Activated CD8-positive, alpha-beta memory T cell treated with anti-CD3 and anti-CD28 coated beads, Interleukin-2, amount 50 U/mL, for 1 hour (primary cell): ENCODE data around the gene FAP.

Source experiments
- DNase-seq: peaks from one replicate; pipeline ENCODE4 v3.0.0-alpha.2; 2020; ENCODE audit errors: extremely low read depth

Gene FAP

DNA sequence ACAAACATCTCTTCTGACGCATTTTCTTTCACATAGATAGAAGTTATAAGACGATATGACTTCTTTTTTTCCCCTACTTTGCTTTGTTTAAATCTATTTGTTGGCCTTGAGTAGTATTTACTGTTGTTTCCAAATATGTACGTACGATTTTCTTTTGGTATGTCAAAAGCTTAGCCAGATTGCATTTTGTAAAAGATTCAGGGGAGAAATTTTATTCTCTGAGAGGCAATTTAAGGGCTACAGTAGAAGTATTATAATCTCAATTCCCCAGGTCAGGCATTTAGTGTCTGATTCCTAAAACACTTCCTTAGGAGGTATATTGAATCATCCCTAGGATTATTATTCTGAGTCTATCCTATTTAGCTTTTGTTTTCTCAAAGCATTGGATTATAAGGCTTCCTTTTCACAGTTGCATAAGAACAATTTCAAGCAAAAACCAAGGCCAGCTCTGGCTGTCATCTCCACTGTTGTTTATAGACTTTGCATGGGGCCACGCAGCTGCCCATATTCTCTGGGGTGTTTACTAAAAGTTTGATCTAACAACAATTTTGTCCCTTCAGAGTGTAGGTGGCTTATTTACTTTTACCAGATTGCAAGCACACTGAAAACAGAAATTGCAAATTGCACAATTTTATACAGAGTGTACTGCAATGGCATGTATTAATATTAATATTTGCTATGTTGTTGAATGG, 57.6 kb downstream of the FAP start:
- DNase-seq, result no peak

DNA sequence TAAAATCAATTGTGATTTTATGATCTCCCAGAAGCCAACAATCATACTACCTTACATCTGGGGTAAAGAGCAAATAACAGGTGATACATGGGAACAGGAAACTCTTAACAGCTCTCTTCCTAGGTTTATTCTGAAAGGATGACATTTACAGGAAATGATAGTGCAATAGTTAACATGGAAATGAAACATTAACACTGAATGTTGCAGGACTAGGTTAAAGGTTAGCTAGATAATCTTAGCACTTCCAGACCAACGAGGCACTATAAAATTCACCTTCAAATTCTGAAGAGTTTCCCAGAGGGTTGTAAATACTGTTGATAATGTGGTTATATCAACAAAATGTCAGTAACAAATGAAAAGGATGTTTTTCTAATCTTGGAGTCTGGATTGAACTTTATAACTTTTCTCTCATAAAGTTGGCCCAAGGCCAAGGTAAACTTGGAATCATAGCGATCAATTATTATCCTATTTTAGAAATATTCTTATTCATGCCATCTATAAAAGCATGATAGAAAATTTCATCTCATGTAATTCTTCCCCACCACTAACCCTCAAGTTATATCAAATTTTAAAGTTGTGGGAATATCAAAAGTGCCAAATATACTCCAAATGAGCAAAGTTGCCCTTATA, 58.3 kb downstream of the FAP start:
- DNase-seq, result no peak

DNA sequence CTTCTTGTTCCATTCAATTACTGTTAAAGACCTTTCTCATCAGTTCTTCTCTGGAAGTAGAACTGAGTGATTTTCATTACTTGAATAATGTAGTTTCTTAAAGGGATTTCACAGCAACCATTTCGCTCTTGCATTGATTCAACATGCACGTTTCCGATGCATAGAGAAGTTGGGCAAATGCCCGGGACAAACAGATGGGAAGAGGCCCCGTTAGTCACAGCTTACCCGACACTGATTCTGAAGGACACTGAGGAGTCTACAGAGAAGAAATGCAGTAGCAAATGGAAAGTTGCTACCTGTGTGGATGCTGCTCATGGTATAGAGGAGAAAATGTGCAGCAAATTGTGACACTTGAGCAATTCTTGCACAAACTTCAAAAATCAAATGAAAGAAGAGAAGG, 58.9 kb downstream of the FAP start:
- no peak for DNase-seq

DNA sequence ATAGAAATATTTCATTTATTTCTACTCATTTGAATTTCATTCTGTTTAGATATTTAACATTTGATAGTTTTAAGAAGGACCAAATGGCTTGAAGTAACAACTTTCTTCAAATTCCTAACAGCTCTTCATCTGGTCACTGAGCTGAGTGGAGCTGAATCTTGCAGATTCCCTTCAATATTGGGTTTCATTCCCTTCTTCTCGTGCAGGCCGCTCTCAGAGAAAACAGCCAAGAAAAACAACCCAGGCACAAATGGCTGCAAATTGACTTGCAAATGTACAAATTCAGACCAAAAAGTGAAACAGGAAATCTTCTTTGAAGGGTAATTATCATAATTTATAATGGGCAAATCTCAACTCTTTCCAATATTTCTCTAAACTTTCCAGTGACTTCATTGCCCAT, 60.9 kb downstream of the FAP start:
- no peak for DNase-seq

DNA sequence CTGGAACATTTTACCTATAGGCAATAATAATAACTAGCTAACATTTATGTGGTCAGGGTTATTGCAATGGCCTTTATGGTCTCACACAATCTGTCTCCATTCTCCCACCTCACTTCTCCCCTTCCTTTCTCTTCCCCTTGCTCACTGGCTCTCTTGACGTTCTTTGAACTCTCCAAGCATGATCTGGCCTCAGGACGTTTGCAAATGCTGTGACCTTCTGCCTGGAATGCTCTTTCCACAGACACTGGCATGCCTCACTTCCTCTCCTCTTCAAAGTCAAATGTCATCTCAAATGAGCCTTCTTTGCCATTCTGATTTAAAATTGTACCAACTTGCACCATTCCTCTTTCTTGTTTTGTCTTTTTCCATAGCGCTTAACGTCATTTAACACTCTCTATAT, 65.9 kb downstream of the FAP start:
- no peak for DNase-seq

DNA sequence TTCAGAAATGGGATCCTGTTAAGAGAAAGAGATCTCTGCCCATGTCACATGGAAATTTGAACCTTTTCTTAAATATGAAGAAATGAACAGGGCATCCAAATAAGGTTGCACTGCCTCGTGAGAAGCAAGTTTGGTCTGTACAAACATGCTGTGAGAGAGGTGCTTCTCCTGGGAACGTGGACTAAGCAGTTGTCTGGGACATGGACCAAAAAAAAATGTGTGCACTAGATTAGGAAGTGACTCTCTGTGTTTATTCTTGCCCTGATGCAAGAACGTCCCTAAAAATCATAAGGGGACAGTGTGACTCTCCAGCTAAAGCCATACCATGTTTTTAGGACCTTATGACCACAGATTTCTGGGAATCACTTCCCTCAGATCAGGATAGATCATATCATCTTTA, 67.5 kb downstream of the FAP start:
- DNase-seq, result no peak

DNA sequence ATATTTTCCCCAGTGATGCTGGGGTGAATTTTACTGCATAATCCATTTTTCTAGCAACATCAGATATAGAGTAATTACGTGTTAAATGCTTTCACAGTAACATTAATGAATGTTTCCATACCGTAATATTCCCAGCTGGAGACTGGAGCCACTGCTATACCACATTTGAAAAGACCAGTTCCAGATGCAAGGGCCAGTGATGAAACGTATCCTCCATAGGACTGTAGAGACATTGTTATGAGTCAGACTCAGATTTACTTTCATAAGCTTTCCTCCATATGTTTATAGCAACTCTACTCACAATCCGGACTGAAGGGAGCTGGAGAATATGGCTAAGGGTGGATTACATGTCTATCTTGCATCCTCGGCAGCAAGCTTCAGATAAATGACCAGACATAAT, 68.5 kb downstream of the FAP start:
- DNase-seq, result no peak

DNA sequence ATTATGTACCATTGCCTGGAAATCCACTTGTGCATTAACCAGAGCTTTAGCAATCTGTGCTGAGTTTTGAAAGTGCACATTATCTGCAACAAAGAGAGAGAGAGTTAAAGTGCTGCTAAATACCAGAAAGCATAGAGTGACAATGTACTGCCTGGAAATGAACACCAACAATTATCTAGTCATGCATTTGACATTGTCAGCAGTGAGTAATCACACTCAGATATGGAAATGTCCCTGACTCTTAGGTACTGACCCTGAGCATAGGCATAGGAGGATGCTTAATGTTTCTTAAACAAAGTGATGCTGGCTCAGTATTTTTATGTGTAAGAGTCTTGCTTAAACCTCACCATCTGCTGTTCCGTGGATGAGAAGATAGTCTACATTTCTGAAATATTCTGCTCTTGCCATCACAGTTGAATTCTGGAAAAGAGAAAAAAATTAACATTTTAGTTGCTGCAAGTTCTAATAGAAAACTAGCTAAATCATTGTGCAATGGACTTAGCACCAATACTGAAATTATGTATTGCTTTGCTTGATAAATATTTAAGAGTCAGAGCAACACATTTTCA, 70.4 kb downstream of the FAP start:
- DNase-seq, result no peak

DNA sequence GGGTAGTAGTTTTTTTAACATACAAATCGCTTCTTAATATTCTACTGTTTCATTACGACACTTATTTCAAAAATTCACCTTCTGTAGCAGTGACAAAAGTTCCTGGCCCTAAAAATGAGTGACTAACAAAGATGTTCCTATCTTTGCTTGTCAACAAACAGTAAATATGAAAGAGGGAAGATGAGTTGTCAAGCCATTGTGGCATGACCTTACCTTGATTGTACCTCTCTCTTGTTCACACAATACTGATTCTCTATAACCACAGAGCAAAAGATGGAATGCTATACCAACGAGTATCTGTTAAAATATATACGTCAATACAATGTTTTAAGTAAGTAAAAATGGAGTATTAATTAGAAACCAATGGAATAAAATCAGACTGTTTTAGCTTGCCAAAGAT, 76.5 kb downstream of the FAP start:
- no peak for DNase-seq

DNA sequence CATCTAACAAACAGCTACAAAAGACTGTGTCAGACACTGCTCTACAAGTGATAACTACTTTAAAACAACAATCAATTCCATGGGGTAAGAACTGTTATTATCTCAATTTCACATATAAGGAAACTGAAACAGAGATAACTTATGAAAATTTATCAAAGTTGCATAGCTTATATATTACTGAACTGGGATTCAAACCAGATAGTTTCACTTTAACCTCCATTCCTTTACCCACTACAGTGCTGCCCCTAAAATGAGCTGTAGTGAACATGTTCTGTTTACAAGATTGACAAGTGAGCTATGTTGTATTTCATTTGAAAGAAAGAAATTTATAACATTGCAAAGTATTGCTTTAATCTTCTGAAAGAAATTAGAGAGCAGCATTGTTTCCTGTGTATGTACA, 77.1 kb downstream of the FAP start:
- no peak for DNase-seq

DNA sequence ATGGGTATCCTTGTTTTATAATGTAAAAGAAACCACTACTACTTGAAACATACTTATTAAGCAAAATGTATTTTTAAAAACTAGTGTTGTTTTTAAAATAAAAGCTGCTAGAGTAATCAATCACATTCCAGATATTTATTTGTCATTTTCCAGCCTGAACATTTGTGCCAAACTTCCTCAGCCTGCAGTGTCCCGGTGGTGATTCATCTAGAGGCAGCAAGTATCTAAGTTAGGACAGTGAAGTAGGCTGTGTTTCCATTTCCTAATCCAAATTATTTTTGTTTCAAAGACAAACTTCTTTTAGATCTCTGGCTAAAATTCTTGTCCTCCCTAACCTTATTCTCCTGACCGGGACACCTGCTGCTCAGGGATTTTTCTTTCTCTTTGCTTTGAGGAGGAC, 78.4 kb downstream of the FAP start:
- no peak for DNase-seq

DNA sequence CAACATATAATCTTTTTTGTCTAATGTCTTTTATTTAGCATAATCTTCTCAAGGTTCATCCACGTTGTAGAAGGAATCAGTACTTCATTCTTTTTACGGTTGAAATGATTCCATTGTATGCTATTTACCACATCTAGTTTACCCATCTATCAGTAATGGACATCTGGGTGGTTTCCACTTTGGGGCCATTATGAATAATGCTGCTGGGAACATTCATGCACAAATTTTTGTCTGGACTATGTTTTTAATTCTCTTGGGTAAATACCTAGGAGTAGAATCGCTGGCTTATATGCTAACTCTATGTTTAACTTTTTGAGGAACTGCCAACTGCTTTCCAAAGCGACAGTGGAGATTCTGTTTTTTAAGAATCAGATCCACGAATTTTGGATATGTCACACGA, 83.8 kb downstream of the FAP start:
- no peak for DNase-seq

DNA sequence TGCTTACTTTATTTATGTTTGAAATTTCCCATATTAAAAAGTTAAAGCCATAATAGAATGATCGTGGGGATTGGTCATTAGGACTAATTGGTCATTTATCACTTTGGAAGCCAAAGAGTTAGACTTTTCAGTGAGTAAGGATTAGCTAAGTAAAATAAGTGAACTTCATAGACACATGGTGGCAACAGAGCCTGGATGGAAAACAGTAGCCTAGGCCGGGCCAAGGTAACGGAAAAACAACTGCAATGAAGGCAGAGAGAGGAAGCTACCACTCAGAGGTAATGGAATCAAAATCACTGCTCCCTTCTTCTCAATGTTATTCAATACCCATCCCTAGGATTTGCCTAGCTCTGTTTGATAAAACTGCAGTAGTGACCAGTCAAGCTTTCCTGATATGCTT, 87.1 kb downstream of the FAP start:
- no peak for DNase-seq

DNA sequence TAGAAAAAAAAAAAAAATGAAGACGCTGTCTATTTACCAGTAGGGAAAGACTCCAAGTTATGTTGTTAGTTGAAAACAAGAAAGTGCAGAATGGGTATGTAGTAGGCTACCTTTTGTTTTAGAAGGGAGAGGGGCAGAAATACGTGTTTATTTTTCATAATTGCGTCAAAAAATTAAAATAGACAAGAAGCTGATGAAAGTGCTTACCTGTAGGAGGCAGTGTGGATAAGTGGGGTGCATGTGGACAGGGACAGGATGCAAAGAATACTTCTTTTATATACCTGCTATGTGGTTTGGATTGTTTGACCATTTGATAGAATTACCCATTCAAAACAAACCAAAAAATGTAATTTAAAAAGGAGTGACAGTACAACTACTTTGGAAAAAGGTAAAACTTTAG, 88.2 kb downstream of the FAP start:
- DNase-seq, result no peak

DNA sequence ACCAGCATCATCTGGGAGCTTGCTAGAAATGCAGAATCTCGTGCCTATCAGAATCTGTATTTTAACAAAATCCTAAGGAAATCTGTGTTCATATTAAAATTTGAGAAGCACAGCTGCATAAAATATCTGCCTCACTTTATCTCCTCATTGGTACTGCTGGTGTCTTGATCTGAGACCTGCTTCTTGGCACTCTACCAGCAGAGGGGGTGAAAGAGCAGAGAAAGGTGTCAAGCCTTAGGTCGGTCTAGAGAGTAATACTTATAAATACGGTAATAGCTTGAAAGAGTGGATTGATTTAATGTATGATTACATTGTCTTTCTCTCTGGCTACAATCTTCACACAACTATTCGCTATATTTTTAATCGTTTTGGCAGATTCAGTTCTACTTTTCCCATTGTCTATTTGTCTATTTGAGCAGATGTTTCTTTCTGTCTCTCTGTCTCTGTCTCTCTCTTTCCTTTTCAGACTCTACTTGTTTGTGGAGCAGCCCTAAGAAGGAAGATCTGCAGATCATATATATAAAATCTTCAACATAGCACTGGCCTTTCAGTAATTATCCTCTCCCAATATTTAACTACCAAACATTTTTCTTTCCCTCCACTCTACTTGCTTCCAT, 89.5 kb downstream of the FAP start:
- DNase-seq, result peak; percentile 13

DNA sequence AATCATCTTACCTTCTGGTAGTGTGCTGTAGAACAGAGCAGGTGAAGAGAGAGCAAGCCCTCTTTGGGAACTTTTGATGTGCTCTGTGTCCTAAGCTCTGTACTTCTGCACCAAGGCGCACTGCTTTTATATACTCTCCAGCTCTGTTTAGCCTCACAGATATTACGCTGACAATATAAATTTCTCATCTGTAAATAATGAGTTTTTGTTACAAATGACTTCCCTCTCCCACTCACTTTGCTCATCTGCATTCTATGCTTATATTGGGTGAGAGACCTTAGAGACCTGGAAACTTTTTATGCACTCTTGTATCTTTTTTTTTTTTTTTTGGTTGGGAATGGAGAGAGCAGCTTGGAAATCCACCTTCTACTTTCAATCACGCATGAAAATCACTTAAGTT, 91.1 kb downstream of the FAP start, which contains the start of gene GCG:
Gene GCG (minus strand): TSS at position 101 of the 400 bp plus-strand sequence. CDS start 3,069 bp downstream, outside the sequence.
- no peak for DNase-seq

DNA sequence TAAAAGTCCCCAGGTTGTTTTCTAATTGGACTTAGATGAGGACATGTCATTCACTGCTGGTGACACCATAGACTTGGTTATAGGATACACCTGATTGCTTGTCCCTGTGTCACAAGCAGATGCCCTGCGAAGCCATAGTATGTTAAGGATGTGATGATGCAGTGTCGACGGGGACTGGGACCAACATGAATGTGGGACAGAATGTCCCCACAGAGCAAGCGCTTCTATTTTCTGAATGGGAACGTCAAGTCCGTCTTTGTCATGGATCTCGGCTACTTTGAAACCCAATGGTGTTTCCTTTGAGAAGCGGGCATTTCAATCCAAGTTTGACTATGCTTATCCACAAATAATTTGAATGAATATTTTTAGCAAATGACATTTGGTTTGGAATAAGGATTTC, 93.3 kb downstream of the FAP start:
- DNase-seq, result no peak

DNA sequence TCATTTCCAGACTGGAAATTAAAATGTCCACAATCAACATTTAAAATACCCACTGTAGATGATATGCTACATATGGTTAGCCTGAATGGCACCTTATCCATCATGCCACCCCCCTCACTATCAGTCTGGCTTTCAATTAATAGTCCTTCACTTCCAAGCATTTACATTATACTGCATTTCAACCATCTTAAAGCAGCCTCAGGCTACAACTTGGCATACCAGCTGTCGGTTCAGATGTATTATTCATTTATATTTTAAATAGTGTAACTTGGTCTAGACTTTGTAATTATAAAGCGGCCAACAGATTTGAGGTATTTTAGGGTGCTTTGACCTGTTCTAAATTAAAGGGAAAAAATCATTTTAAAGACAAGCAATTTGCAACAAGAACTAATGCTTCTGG, 93.8 kb downstream of the FAP start:
- DNase-seq, result no peak

DNA sequence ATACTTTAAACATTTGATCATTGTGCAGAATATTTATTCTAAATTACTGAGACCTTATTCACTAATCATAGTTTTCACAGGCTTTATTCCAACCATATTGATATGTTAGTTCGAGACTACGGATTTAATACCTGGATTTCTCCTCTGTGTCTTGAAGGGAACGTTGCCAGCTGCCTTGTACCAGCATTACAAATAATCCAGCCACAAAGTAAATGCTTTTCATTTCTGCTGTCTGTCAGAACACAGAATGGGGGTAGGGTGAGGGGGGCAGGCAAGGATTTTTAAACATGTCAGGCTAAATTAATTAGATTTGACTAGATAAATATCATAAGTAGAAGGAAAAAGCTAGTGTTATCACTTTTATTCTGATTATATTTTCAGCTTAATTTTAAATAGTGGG, 94.3 kb downstream of the FAP start:
- no peak for DNase-seq

DNA sequence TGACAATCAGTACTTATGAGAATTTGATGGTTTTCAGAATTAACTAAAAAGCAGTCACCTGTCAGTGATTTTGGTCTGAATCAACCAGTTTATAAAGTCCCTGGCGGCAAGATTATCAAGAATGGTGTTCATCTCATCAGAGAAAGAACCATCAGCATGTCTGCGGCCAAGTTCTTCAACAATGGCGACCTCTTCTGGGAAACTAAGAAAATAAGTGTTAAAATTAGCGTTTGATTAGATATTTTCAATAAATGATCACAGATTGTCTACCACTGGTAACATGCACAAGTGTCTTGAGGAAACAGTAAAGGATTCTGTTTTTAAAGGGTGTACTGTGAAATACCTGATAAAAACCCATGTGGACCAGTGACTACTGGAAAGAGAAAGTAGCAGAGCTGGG, 99.3 kb downstream of the FAP start:
- DNase-seq, result no peak

DNA sequence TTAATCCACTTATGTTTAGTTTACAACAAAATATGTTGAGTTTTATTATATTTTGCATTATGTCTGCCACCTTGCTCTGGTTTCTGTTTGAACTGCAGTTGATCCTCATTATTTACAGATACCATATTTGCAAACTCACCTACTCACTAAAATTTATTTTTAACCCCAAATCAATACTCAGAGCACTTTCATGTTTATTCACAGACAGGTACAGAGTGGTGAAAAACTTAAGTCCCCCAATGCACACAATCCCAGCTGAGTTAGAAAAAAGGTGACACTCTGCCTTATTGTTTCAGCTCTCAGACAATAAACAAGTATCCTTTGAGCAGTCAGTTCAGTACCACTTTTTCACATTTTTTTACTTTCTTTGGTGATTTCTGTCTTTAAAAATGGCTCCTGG, 104.9 kb downstream of the FAP start:
- no peak for DNase-seq

DNA sequence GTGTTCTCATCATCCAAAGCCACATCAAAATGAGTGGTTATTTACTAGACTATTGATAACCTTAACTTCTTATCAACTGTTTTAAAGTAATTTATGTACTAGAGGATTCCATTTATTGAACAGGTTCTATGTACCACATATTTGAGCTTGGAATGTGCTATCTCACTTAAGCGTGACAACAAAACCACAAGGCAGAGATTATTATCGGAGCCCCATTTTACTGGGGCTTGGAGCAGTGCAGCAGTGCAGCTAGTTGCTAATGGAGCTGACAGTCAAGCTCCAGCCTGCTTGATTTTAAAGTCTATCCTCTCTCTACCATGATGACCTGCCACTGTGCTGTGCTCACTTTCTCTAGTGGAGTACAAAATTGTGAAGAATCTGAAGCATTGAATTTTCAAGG, 115.8 kb downstream of the FAP start:
- no peak for DNase-seq

DNA sequence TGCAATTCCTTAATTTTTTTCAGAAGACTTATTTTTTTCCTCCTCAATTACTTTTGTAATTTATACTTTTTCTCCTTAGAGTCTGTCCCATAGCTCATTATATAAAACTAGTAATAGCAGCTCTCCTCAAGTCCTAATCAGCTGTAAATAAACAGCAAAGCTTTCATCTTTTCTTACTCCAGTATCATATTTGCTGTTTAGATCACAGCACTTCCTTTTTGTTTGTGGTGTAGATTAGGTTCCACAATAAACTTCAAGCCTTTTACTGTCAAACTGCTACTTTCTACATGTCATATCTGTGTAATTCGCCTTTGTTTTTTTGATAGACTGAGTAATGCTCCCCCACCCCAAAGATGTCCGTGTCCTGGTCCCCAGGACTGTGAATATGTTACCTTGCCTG, 116.7 kb downstream of the FAP start:
- no peak for DNase-seq
